CD4-positive, alpha-beta T cell (primary cell): ENCODE results near the gene FTCDNL1. TPM values are rescaled to one million over a fixed set of nuclear protein-coding genes. Genes with fewer than 3 reads are reported as not detected.

Source experiments
- ATAC-seq: fragments of 200-7000 bp; cut with Tn5 transposase; one replicate; pipeline ENCODE4 v1.10.0; 2022; ENCODE audit warnings: mild to moderate bottlenecking; ENCODE audit not compliant: poor library complexity
- CTCF ChIA-PET: fragments of 350-600 bp; sonication (Branson Sonifier 250); formaldehyde crosslinking; loops from one replicate; lab custom pipeline; 2021; ENCODE audit warnings: antibody characterized with exemption, inconsistent platforms; lab: Charles Lee
- POLR2A ChIA-PET: fragments of 350-600 bp; sonication (Branson Sonifier 250); formaldehyde crosslinking; loops from one replicate; lab custom pipeline; 2021; ENCODE audit warnings: antibody characterized with exemption, inconsistent platforms; lab: Charles Lee
- DNase-seq, 14 experiments: peaks; one replicate each; pipeline ENCODE4 v3.0.0-alpha.2; 2013 to 2020; ENCODE audit warnings: mixed read lengths in 2 of 14
- H3K27ac ChIP-seq, 2 donors: one replicate each; pipeline versions ENCODE4 v1.5.1 to v1.7.0; 2013; ENCODE audit warnings: low read length in 2 of 2, low read depth in 1 of 2, mild to moderate bottlenecking in 1 of 2
- H3K27me3 ChIP-seq, 2 experiments: 1 replicate in 1 of 2; 2 replicates in 1 of 2; pipeline versions ENCODE4 v1.6.1 to v1.7.0; 2013; ENCODE audit warnings: low read length in 2 of 2, control low read depth in 1 of 2, mild to moderate bottlenecking in 1 of 2, moderate library complexity in 1 of 2; ENCODE audit not compliant: insufficient read depth in 2 of 2, control insufficient read depth in 1 of 2
- H3K36me3 ChIP-seq: one replicate; pipeline ENCODE4 v1.6.1; 2013; ENCODE audit warnings: low read length, control low read depth; ENCODE audit not compliant: insufficient read depth
- H3K4me1 ChIP-seq: one replicate; pipeline ENCODE4 v1.6.1; 2013; ENCODE audit warnings: low read length, control low read depth; ENCODE audit not compliant: insufficient read depth
- H3K4me3 ChIP-seq: one replicate; pipeline ENCODE4 v1.5.1; 2013; ENCODE audit warnings: mild to moderate bottlenecking, low read length, moderate library complexity
- H3K9me3 ChIP-seq, 2 experiments: 1 replicate in 1 of 2; 2 replicates in 1 of 2; pipeline versions ENCODE4 v1.6.1 to v1.7.0; 2013; ENCODE audit warnings: low read length in 2 of 2, mild to moderate bottlenecking in 2 of 2, control low read depth in 1 of 2, moderate library complexity in 1 of 2; ENCODE audit not compliant: control insufficient read depth in 1 of 2, insufficient read depth in 1 of 2
- H3K27ac Mint-ChIP-seq: one replicate; pipeline ENCODE4 v1.8.0; 2020; ENCODE audit warnings: mixed read lengths
- H3K27me3 Mint-ChIP-seq: one replicate; pipeline ENCODE4 v1.8.0; 2021; ENCODE audit warnings: mixed read lengths
- H3K36me3 Mint-ChIP-seq: one replicate; pipeline ENCODE4 v1.8.0; 2021; ENCODE audit warnings: low read depth, mixed read lengths
- H3K4me1 Mint-ChIP-seq: one replicate; pipeline ENCODE4 v1.8.0; 2021; ENCODE audit warnings: low read depth, mixed read lengths
- H3K4me3 Mint-ChIP-seq: one replicate; pipeline ENCODE4 v1.8.0; 2020; ENCODE audit warnings: mild to moderate bottlenecking, mixed read lengths
- H3K9me3 Mint-ChIP-seq: one replicate; pipeline ENCODE4 v1.8.0; 2020; ENCODE audit warnings: mixed read lengths
- CTCF ChIP-seq: fragments of 200-600 bp; IDR thresholded peaks from one replicate; pipeline ENCODE4 v1.8.0; 2022; ENCODE audit warnings: antibody characterized with exemption, mild to moderate bottlenecking
- intact Hi-C, 2 experiments: fragments of 100-400 bp; cut with DNase I in 1 of 2; cut with micrococcal nuclease in 1 of 2; formaldehyde crosslinking; loops; one replicate each; pipeline versions ENCODE4 v1.15.1 to v1.9.0; 2023 to 2025; cut with DNase I, micrococcal nuclease
- total RNA-seq, 174 experiments: library from RNA in 2 of 174; stranded (reverse) in 2 of 174; gene quantifications; one replicate each; pipeline ENCODE4 v1.2.3 and lab custom pipeline; 2021 to 2026

Gene FTCDNL1
- total RNA-seq, 2 experiments from 2014 or later: 0.78 to 1.3 TPM

- no peaks in the 10 kb centered on the region for H3K36me3 ChIP-seq
- no peak overlapping the region for H3K4me3 ChIP-seq
- Mint-ChIP-seq H3K9me3 (peaks cover 11% of the 10 kb centered on the region), H3K27me3 (peaks cover 37% of the 10 kb centered on the region), H3K4me3 (no peak overlapping the region), H3K36me3 (no peaks in the 10 kb centered on the region), H3K4me1 (no peaks in the 10 kb centered on the region), H3K27ac (no peak overlapping the region)
- H3K9me3 ChIP-seq: peaks cover 0 to 8% of the 10 kb centered on the region in 2 experiments
- intact Hi-C loops: no loop called here
- DNase-seq (no peak), ATAC-seq (no peak)
- POLR2A ChIA-PET: no interaction called here
- CTCF ChIA-PET: no interaction called here
- TF ChIP-seq CTCF: no peak
- no peaks in the 10 kb centered on the region for H3K27me3 ChIP-seq
- no peaks in the 10 kb centered on the region for H3K4me1 ChIP-seq
- H3K27ac ChIP-seq: no peak overlapping the region
Measured at GRCh38 chr2:199874209-199874608, 23.2 kb upstream of the FTCDNL1 start.

DNA sequence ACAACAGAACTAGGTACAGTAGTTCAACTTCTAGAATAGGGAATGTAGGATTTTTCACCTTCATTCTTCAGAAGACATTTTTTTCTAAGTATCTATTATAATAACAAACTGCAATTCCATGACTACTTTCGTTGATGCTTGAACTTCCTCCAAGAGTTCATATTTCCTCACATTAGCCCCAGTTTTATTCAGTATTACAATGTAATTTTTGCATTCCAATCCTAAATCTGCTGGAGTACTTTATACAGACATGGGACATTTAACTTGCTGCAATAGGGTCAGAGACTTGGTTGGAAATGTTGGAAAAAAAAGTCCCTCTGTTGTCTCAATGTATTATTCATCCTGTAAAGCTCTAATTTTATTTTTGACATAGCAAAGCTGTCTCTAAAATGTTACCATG, 19.6 kb upstream of the FTCDNL1 start:
- Mint-ChIP-seq H3K4me1 (no peaks in the 10 kb centered on the region), H3K4me3 (no peak overlapping the region), H3K36me3 (no peaks in the 10 kb centered on the region), H3K9me3 (peaks cover 11% of the 10 kb centered on the region), H3K27me3 (peaks cover 35% of the 10 kb centered on the region), H3K27ac (no peak overlapping the region)
- TF ChIP-seq CTCF: no peak
- intact Hi-C loops: no loop called here
- Histone ChIP-seq H3K27ac (no peak overlapping the region), H3K27me3 (no peaks in the 10 kb centered on the region), H3K4me1 (no peaks in the 10 kb centered on the region), H3K36me3 (no peaks in the 10 kb centered on the region), H3K9me3 (peaks cover 0 to 8% of the 10 kb centered on the region in 2 experiments), H3K4me3 (no peak overlapping the region)
- CTCF ChIA-PET: no interaction called here
- no peak for DNase-seq
- POLR2A ChIA-PET: no interaction called here
- no peak for ATAC-seq

DNA sequence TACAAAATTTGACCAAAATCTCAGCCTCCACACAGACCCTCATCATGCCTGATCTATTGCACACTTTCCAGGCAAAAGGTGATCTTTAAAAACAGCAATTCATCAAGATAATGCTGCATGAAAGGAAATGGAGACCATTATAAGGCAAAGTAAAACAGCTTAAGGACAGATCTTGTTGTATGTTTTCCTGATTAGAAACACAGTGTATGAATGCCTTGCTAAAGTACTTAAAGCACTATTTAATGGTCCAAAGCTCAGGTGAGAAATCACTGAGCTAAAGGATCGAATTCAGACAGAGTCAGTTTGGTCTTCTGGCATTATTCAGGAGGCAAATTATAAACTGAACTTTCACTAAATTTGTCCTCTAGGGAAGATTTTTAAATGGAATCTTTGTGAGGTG, 18.7 kb upstream of the FTCDNL1 start:
- no peak overlapping the region for H3K4me3 Mint-ChIP-seq
- H3K36me3 Mint-ChIP-seq: no peaks in the 10 kb centered on the region
- POLR2A ChIA-PET: no interaction called here
- intact Hi-C loops: loop anchor here (10.0 kb wide), 1 partner anchor 165 kb away; no protein-coding TSS in a partner anchor
- CTCF ChIA-PET: interaction anchor here (0.8 kb wide), 1 partner anchor 14 kb away, joined by 3 read pairs; no protein-coding TSS in a partner anchor
- H3K9me3 Mint-ChIP-seq: peaks cover 6% of the 10 kb centered on the region
- no peak for ATAC-seq
- Histone ChIP-seq H3K36me3 (no peaks in the 10 kb centered on the region), H3K9me3 (peaks cover 0 to 8% of the 10 kb centered on the region in 2 experiments), H3K4me3 (no peak overlapping the region), H3K4me1 (no peaks in the 10 kb centered on the region), H3K27ac (no peak overlapping the region), H3K27me3 (no peaks in the 10 kb centered on the region)
- H3K27ac Mint-ChIP-seq: no peak overlapping the region
- no peak for TF ChIP-seq CTCF
- H3K4me1 Mint-ChIP-seq: no peaks in the 10 kb centered on the region
- peaks cover 28% of the 10 kb centered on the region for H3K27me3 Mint-ChIP-seq
- DNase-seq: no peak
